Activated CD4-positive, alpha-beta T cell treated with anti-CD3 and anti-CD28 coated beads for 36 hours (primary cell): ENCODE data around the gene DSTN. TPM values are rescaled to one million over a fixed set of nuclear protein-coding genes. Genes with fewer than 3 reads are reported as not detected.

Experiments used
- ATAC-seq: fragments of 200-7000 bp; cut with Tn5 transposase; one replicate; pipeline ENCODE4 v1.10.0; 2021; ENCODE audit warnings: mild to moderate bottlenecking, moderate library complexity
- CTCF ChIA-PET: fragments of 350-600 bp; sonication (Branson Sonifier 250); formaldehyde crosslinking; loops from one replicate; lab custom pipeline; 2021; ENCODE audit warnings: antibody characterized with exemption; lab: Charles Lee
- POLR2A ChIA-PET: fragments of 350-600 bp; sonication (Branson Sonifier 250); formaldehyde crosslinking; loops from one replicate; lab custom pipeline; 2021; ENCODE audit warnings: antibody characterized with exemption, inconsistent platforms; lab: Charles Lee
- DNase-seq: peaks from one replicate; pipeline ENCODE4 v3.0.0-alpha.2; 2020
- H3K27ac Mint-ChIP-seq: one replicate; pipeline ENCODE4 v1.8.0; 2021; ENCODE audit warnings: mixed read lengths
- H3K27me3 Mint-ChIP-seq: one replicate; pipeline ENCODE4 v1.8.0; 2021; ENCODE audit warnings: mixed read lengths
- H3K36me3 Mint-ChIP-seq: one replicate; pipeline ENCODE4 v1.8.0; 2021; ENCODE audit warnings: low read depth, mixed read lengths
- H3K4me1 Mint-ChIP-seq: one replicate; pipeline ENCODE4 v1.8.0; 2021; ENCODE audit warnings: mixed read lengths
- H3K4me3 Mint-ChIP-seq: one replicate; pipeline ENCODE4 v1.8.0; 2021; ENCODE audit warnings: mild to moderate bottlenecking, moderate library complexity, mixed read lengths
- H3K9me3 Mint-ChIP-seq: one replicate; pipeline ENCODE4 v1.8.0; 2021; ENCODE audit warnings: low read depth, mixed read lengths
- intact Hi-C, 2 experiments: fragments of 100-400 bp; cut with DNase I in 1 of 2; cut with micrococcal nuclease in 1 of 2; formaldehyde crosslinking; loops; one replicate each; pipeline versions ENCODE4 v1.14.2 to v1.15.1; 2022 to 2024; cut with DNase I, micrococcal nuclease
- total RNA-seq, 2 experiments: library from RNA; stranded (reverse); gene quantifications; one replicate each; pipeline ENCODE4 v1.2.3, GENCODE V29; 2021

The DSTN gene
- total RNA-seq, result 10 to 100 TPM; 66.2 to 68.4 TPM

DNA sequence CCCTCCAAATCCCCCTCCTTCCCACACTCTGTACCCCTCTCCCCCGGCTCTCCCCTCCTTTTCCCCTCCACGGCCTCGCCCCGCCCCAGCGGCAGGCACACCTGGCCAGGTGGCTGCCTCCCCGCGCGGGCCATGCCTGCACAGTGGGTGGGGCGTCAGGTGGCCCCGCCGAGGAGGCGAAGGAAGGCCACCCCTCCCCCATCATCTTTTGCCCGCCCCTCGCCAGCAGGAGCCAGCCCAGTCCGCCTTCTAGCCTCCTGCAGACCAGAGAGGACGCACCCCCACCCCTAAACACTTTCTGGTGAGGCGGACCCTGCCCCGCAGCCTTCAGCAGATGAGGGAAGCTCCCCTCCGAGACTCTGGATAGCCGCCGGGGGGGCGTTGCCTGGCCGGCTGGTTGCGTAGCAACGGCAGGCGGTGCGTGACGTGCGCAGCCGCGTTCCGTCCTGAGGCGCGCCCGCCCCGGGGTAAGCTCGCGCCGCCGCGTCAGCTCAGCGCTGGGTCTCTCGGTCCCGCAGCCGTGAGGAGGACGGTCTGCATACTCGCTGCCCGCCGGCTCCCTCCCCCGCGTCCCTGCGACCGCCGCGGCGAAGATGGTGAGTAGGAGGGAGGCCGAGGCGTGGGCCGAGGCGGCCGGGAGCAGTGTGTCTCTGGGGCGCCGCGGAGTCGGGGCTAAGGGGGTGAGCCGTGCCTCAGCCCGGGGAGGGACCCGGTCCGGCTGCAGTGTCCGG lies at the start of gene DSTN:
TSS of gene DSTN (plus strand) at position 460 of the 731 bp plus-strand sequence. CDS start at position 594, 134 bp downstream.
- Mint-ChIP-seq H3K9me3 (no peaks in the 10 kb centered on the region), H3K36me3 (no peaks in the 10 kb centered on the region), H3K4me3 (peak within 1 kb of the TSS; percentile 88), H3K4me1 (peaks cover 26% of the 10 kb centered on the region), H3K27me3 (peaks cover 7% of the 10 kb centered on the region), H3K27ac (peak within 1 kb of the TSS; percentile 88)
- intact Hi-C loops, result loop anchor here (1.0 to 10.0 kb wide), 14 partner anchors 8 to 995 kb away; partner anchors contain the start of genes RRBP1 (in 2 of the 2), SNX5 (in 2 of the 2), BFSP1 (in 1 of the 2) and KAT14 (in 1 of the 2)
- DNase-seq, result peak; percentile 92
- ATAC-seq, result peak; percentile 89
- ChIA-PET CTCF (interaction anchor here (0.6 to 2.3 kb wide), 11 partner anchors 9 to 737 kb away, joined by 3 to 8 read pairs (median 6); no protein-coding TSS in a partner anchor), POLR2A (interaction anchor here (0.8 to 2.4 kb wide), 4 partner anchors 10 to 397 kb away, joined by 3 to 13 read pairs (median 4); partner anchors contain the start of gene RRBP1)

DNA sequence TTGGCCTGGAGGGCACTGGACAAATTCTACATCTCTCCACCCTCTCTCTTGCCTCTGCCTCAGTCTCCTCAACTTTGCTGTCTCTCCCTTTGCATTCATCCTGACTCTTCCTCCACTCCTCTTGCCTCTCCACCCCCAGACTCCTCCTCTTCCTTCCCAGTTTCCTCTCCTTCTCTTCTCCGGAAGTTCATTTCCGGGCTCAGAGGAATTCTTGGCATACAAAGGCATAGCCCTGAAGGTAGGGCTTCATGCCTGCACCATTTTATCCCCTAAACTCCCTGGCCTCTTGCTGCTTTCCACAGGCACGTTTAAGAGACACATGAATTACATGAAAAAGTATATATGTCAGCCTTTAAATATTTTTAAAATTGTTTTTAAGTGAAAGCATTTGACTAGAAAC lies 49.3 kb upstream of the DSTN start:
- CTCF ChIA-PET, result interaction anchor here (0.6 to 1.4 kb wide), 2 partner anchors 14 to 65 kb away, joined by 3 read pairs; no protein-coding TSS in a partner anchor
- no peak overlapping the region for H3K4me3 Mint-ChIP-seq
- H3K27me3 Mint-ChIP-seq, result no peaks in the 10 kb centered on the region
- intact Hi-C loops, result no loop called here
- POLR2A ChIA-PET, result no interaction called here
- peaks cover 3% of the 10 kb centered on the region for H3K4me1 Mint-ChIP-seq
- H3K36me3 Mint-ChIP-seq, result no peaks in the 10 kb centered on the region
- no peak overlapping the region for H3K27ac Mint-ChIP-seq
- ATAC-seq, result no peak
- no peaks in the 10 kb centered on the region for H3K9me3 Mint-ChIP-seq
- no peak for DNase-seq

DNA sequence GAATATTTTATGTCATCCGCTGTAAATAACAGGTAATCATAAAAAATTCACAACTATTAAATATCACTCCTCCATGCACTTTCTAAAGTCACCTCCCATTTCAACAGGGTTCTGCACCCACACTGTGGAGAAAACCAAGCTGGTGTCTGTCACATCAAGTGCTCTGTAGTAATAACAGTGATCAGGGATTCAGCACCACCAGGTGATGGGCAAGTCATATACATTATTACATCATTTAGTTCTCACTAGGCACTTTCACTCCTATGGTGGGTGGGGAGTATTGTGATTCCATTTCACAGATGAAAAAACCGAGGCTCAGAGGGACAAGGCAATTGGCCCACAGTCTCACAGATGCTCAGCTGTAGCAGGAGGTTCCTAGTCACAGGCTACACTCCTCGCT lies 47.3 kb upstream of the DSTN start:
- DNase-seq (no peak), ATAC-seq (no peak)
- Mint-ChIP-seq H3K36me3 (no peaks in the 10 kb centered on the region), H3K4me1 (peaks cover 3% of the 10 kb centered on the region), H3K4me3 (no peak overlapping the region), H3K27ac (no peak overlapping the region), H3K9me3 (no peaks in the 10 kb centered on the region), H3K27me3 (no peaks in the 10 kb centered on the region)
- intact Hi-C loops, result no loop called here
- ChIA-PET CTCF (interaction anchor here (1.1 kb wide), 1 partner anchor 655 kb away, joined by 4 read pairs; no protein-coding TSS in a partner anchor), POLR2A (no interaction called here)

- POLR2A ChIA-PET, result no interaction called here
Measured at GRCh38 chr20:17523326-17523725, 46.5 kb upstream of the DSTN start.

DNA sequence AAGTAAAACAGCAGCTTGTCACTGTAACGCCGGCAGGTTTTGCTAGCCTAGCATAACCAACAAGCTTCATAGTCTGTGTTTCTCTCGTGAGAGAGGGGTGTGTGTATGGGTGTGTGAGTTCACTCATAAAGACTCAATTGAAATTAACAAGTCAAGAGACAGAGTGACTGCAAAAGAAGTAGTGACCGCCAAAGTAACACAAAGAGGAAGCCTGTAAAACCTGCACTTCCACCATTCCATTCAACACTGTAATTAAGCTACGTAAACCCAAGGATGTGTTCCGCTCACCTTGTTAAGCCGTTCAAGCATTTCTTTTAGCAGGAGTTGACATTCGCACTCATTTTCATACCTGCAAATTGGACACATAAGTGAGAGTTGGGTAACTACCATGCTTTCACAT lies 45.3 kb upstream of the DSTN start:
- ChIA-PET POLR2A (no interaction called here), CTCF (no interaction called here)
- Mint-ChIP-seq H3K36me3 (no peaks in the 10 kb centered on the region), H3K27ac (no peak overlapping the region), H3K27me3 (peaks cover 3% of the 10 kb centered on the region), H3K9me3 (no peaks in the 10 kb centered on the region), H3K4me1 (peaks cover 3% of the 10 kb centered on the region), H3K4me3 (no peak overlapping the region)
- intact Hi-C loops, result no loop called here
- DNase-seq (no peak), ATAC-seq (no peak)

More at GRCh38 chr20:17523326-17523725, 46.5 kb upstream of the DSTN start:
- Mint-ChIP-seq H3K9me3 (no peaks in the 10 kb centered on the region), H3K4me1 (peaks cover 3% of the 10 kb centered on the region), H3K4me3 (no peak overlapping the region), H3K36me3 (no peaks in the 10 kb centered on the region), H3K27me3 (no peaks in the 10 kb centered on the region), H3K27ac (no peak overlapping the region)
- DNase-seq, result no peak
- CTCF ChIA-PET, result interaction anchor here (0.6 to 1.1 kb wide), 2 partner anchors 415 to 654 kb away, joined by 3 to 4 read pairs; no protein-coding TSS in a partner anchor
- no peak for ATAC-seq
- intact Hi-C loops, result no loop called here

GRCh38 chr20:17525132-17525531 lies 44.7 kb upstream of the DSTN start:
- POLR2A ChIA-PET, result no interaction called here
- DNase-seq, result no peak
- no peak overlapping the region for H3K4me3 Mint-ChIP-seq
- no peaks in the 10 kb centered on the region for H3K36me3 Mint-ChIP-seq
- CTCF ChIA-PET, result interaction anchor here (0.6 kb wide), 1 partner anchor 10 kb away, joined by 3 read pairs; no protein-coding TSS in a partner anchor
- ATAC-seq, result no peak
- peaks cover 3% of the 10 kb centered on the region for H3K4me1 Mint-ChIP-seq
- H3K27me3 Mint-ChIP-seq, result peaks cover 5% of the 10 kb centered on the region
- no peaks in the 10 kb centered on the region for H3K9me3 Mint-ChIP-seq
- intact Hi-C loops, result no loop called here
- no peak overlapping the region for H3K27ac Mint-ChIP-seq

- DNase-seq (peak; percentile 37), ATAC-seq (peak; percentile 93)
- intact Hi-C loops, result no loop called here
- Mint-ChIP-seq H3K4me1 (peaks cover 4% of the 10 kb centered on the region), H3K36me3 (no peaks in the 10 kb centered on the region), H3K27ac (no peak overlapping the region), H3K4me3 (no peak overlapping the region), H3K27me3 (peaks cover 8% of the 10 kb centered on the region), H3K9me3 (no peaks in the 10 kb centered on the region)
- ChIA-PET CTCF (interaction anchor here (0.6 kb wide), 1 partner anchor 11 kb away, joined by 3 read pairs; no protein-coding TSS in a partner anchor), POLR2A (no interaction called here)
Measured at GRCh38 chr20:17525650-17526049, 44.2 kb upstream of the DSTN start.

DNA sequence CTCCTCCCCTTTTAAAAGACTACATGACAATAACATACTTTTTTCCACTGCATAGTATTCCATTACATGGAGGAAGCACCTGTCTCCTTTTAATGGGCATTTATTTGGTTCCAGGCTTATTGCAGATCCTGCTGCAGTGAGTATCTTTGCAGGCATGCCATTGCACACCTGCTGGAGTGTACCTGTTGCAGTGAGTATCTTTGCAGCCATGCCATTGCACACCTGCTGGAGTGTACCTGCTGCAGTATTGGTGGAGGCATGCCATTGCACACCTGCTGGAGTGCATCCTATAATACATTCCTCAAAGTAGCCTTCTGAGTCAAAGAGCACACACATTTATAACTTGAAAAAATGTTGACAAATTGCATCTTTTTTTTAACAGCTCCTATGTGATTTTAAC lies 40.3 kb upstream of the DSTN start:
- POLR2A ChIA-PET, result no interaction called here

GRCh38 chr20:17530153-17530552 lies 39.7 kb upstream of the DSTN start:
- intact Hi-C loops, result loop anchor here (1.0 to 10.0 kb wide), 4 partner anchors 25 to 755 kb away; partner anchors contain the start of genes RRBP1 (in 1 of the 2) and ZNF133 (in 1 of the 2)
- H3K4me3 Mint-ChIP-seq, result peak overlapping the region; percentile 10
- no peak for DNase-seq
- H3K9me3 Mint-ChIP-seq, result no peaks in the 10 kb centered on the region
- no peaks in the 10 kb centered on the region for H3K36me3 Mint-ChIP-seq
- no peak overlapping the region for H3K27ac Mint-ChIP-seq
- CTCF ChIA-PET, result interaction anchor here (1.3 to 1.6 kb wide), 2 partner anchors 9 to 26 kb away, joined by 4 to 9 read pairs; no protein-coding TSS in a partner anchor
- peaks cover 16% of the 10 kb centered on the region for H3K4me1 Mint-ChIP-seq
- no peak for ATAC-seq
- peaks cover 8% of the 10 kb centered on the region for H3K27me3 Mint-ChIP-seq
- POLR2A ChIA-PET, result no interaction called here

More for the DNA sequence above, 40.3 kb upstream of the DSTN start:
- Mint-ChIP-seq H3K36me3 (no peaks in the 10 kb centered on the region), H3K4me3 (no peak overlapping the region), H3K9me3 (no peaks in the 10 kb centered on the region), H3K4me1 (peaks cover 16% of the 10 kb centered on the region), H3K27me3 (peaks cover 8% of the 10 kb centered on the region), H3K27ac (no peak overlapping the region)
- ATAC-seq (no peak), DNase-seq (no peak)
- CTCF ChIA-PET, result interaction anchor here (0.7 kb wide), 1 partner anchor 12 kb away, joined by 5 read pairs; no protein-coding TSS in a partner anchor
- intact Hi-C loops, result no loop called here

DNA sequence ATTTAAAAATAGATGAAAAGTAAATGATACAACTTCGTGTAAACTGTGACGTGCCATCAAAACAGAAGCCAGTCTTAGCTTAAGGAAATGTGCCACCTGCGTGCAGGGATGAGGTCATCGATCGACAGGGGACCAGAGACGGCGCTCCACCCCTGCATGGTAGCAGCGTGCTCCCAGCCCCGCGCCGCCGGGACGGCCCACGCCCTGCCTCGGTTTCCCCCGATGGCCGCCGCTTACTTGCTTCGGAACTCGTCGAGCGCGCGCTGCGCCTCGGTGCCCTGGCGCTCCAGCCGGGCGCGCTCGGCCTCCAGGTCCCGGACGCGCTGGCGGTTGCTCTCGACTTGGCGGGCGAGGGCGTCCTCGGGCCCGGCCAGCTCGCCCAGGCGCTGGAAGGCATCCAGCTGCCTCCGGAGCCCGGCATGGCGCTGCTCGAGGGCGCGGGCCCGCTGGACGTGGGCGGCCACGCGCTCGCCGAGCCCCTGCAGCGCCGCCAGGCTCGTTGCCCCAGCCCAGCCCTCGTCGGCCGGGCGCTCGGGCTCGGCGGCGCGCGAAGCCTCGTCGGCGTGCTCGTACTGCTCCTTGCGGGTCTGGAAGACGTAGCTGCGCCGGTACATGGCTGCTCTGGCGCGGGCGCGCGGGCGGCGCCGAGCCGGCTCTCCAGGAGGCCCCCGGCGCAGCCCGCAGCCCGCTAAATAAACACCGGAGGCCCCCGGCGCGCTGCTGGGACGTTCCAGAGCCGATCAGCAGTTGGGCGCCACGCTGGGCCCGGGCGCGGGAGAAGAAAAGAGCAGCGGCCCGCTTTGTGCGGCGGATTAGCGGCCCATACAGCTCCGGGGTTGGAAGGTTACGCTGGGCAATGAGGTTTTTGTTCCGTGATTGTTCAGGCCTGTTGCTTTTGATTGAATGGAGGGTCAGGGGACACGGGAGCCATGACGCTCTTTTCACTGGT lies 38.9 kb upstream of the DSTN start, which contains the start of gene BFSP1:
TSS of gene BFSP1 (minus strand) at position 664 of the 949 bp plus-strand sequence. CDS start at position 614, 50 bp downstream.
- Mint-ChIP-seq H3K27ac (peak within 1 kb of the TSS; percentile 68), H3K4me3 (peak within 1 kb of the TSS; percentile 70)
- ATAC-seq, result peak; percentile 81

More for the DNA sequence above, 38.9 kb upstream of the DSTN start, which contains the start of gene BFSP1:
- DNase-seq, result peak; percentile 78
- H3K4me1 Mint-ChIP-seq, result peaks cover 16% of the 10 kb centered on the region
- H3K27me3 Mint-ChIP-seq, result peaks cover 8% of the 10 kb centered on the region
- intact Hi-C loops, result loop anchor here (1.0 to 10.0 kb wide), 6 partner anchors 26 to 754 kb away; partner anchors contain the start of genes RRBP1 (in 2 of the 2), DSTN (in 1 of the 2) and ZNF133 (in 1 of the 2)
- no peaks in the 10 kb centered on the region for H3K36me3 Mint-ChIP-seq
- ChIA-PET POLR2A (no interaction called here), CTCF (interaction anchor here (0.7 to 2.4 kb wide), 5 partner anchors 8 to 74 kb away, joined by 3 to 9 read pairs (median 4); no protein-coding TSS in a partner anchor)
- H3K9me3 Mint-ChIP-seq, result no peaks in the 10 kb centered on the region
